ENCODE data around the gene IGIP. TPM values are rescaled to one million over a fixed set of nuclear protein-coding genes. Genes with fewer than 3 reads are reported as not detected.

Gene IGIP
- total and polyA plus RNA-seq, 2 donors from 2014 or later: 13.2 to 15.5 TPM

DNA sequence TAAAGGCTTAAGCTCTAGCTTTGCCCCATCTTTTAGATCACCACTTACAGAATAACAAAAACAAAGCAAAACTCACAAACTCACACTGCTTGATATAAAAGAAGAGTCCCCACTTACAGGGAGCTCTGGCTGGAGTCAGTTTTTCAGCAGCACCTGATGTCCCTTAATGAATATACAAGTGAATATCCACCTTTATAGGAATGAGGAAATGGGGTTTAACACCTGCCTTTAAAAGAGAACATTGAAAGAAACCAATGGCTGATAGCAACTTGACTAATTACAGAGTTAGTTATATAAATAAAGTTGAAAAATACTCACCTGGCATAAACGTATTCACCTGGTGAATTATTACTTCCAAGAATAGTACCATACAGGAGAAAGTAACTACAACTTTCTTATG, 32.6 kb upstream of the IGIP start:
- no peak overlapping the region for H3K27ac ChIP-seq (ENCODE audit: low read depth in 2 of 2, low read length in 2 of 2)
- no peak overlapping the region for H3K4me3 ChIP-seq (ENCODE audit: low read length in 3 of 3)
- no peak overlapping the region for H3K9ac ChIP-seq (ENCODE audit: low read length in 3 of 3)
- FAIRE-seq: no peak
- H3K9me3 ChIP-seq (ENCODE audit: control insufficient read depth in 2 of 3, insufficient read depth in 1 of 3, low read length in 3 of 3): peaks cover 0 to 6% (median 2%) of the 10 kb centered on the region in 3 donors
- H3K27me3 ChIP-seq (ENCODE audit: control insufficient read depth, insufficient read depth, low read length): no peaks in the 10 kb centered on the region
- intact Hi-C loops (cut with DNase I): no loop called here
- DNase-seq: no peak
- no peaks in the 10 kb centered on the region for H3K4me1 ChIP-seq (ENCODE audit: control insufficient read depth in 2 of 3, insufficient read depth in 2 of 3, low read depth in 1 of 3, low read length in 3 of 3)
- TF ChIP-seq, protein P1, sequence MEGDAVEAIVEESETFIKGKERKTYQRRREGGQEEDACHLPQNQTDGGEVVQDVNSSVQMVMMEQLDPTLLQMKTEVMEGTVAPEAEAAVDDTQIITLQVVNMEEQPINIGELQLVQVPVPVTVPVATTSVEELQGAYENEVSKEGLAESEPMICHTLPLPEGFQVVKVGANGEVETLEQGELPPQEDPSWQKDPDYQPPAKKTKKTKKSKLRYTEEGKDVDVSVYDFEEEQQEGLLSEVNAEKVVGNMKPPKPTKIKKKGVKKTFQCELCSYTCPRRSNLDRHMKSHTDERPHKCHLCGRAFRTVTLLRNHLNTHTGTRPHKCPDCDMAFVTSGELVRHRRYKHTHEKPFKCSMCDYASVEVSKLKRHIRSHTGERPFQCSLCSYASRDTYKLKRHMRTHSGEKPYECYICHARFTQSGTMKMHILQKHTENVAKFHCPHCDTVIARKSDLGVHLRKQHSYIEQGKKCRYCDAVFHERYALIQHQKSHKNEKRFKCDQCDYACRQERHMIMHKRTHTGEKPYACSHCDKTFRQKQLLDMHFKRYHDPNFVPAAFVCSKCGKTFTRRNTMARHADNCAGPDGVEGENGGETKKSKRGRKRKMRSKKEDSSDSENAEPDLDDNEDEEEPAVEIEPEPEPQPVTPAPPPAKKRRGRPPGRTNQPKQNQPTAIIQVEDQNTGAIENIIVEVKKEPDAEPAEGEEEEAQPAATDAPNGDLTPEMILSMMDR (IDR thresholded peaks at IDR 0.05; ENCODE audit: borderline replicate concordance, extremely low read depth, insufficient read depth): no peak
- H3K36me3 ChIP-seq (ENCODE audit: control insufficient read depth in 2 of 3, insufficient read depth in 3 of 3, low read length in 3 of 3): no peaks in the 10 kb centered on the region

DNA sequence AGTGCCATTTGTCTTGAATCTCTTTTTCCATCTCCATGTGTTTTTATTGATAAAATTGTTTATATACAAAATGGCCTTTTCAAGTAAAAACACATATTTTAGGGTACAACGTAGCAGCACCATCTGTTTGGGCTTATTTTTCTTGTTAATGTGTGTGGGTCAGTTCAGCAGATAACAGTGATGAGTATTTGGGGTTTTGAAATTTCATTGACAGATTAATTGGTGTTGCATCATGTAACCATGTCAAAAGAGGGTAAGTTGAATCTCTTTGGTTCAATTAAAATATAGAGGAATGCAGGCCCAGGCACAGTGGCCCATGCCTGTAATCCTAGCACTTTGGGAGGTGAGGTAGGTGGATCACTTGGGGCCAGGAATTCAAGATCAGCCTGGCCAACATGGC, 31.9 kb upstream of the IGIP start:
- H3K9me3 ChIP-seq (ENCODE audit: control insufficient read depth in 2 of 3, insufficient read depth in 1 of 3, low read length in 3 of 3): peaks cover 0 to 6% (median 2%) of the 10 kb centered on the region in 3 donors
- no peaks in the 10 kb centered on the region for H3K4me1 ChIP-seq (ENCODE audit: control insufficient read depth in 2 of 3, insufficient read depth in 2 of 3, low read depth in 1 of 3, low read length in 3 of 3)
- no peak overlapping the region for H3K4me3 ChIP-seq (ENCODE audit: low read length in 3 of 3)
- intact Hi-C loops (cut with DNase I): no loop called here
- DNase-seq (no peak), FAIRE-seq (no peak)
- H3K9ac ChIP-seq (ENCODE audit: low read length in 3 of 3): no peak overlapping the region
- TF ChIP-seq, protein P1 (IDR thresholded peaks at IDR 0.05; ENCODE audit: borderline replicate concordance, extremely low read depth, insufficient read depth): no peak
- no peaks in the 10 kb centered on the region for H3K27me3 ChIP-seq (ENCODE audit: control insufficient read depth, insufficient read depth, low read length)
- H3K36me3 ChIP-seq (ENCODE audit: control insufficient read depth in 2 of 3, insufficient read depth in 3 of 3, low read length in 3 of 3): no peaks in the 10 kb centered on the region
- no peak overlapping the region for H3K27ac ChIP-seq (ENCODE audit: low read depth in 2 of 2, low read length in 2 of 2)

DNA sequence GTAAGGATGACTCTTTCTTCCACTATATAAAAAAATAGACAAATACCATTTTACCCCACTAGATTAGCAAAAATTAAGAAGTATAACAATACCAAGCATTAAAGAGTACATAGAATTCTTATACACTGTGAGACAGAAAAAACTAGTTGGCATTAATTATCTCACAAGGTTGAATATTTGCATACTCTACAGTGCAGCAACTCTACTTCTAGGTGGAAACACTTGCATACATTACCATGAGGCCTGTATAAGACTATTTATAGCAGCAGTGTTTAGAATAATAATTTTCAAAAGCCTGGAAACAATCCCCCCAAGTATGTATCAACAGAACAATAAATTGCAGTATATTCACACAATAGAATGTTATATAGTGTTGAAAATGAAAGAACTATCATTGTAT, 30.8 kb upstream of the IGIP start:
- Histone ChIP-seq H3K4me1 (ENCODE audit: control insufficient read depth in 2 of 3, insufficient read depth in 2 of 3, low read depth in 1 of 3, low read length in 3 of 3) (no peaks in the 10 kb centered on the region), H3K9me3 (ENCODE audit: control insufficient read depth in 2 of 3, insufficient read depth in 1 of 3, low read length in 3 of 3) (peaks cover 0 to 3% (median 2%) of the 10 kb centered on the region in 3 donors), H3K27me3 (ENCODE audit: control insufficient read depth, insufficient read depth, low read length) (no peaks in the 10 kb centered on the region), H3K9ac (ENCODE audit: low read length in 3 of 3) (no peak overlapping the region), H3K27ac (ENCODE audit: low read depth in 2 of 2, low read length in 2 of 2) (no peak overlapping the region), H3K4me3 (ENCODE audit: low read length in 3 of 3) (no peak overlapping the region), H3K36me3 (ENCODE audit: control insufficient read depth in 2 of 3, insufficient read depth in 3 of 3, low read length in 3 of 3) (no peaks in the 10 kb centered on the region)
- DNase-seq: no peak
- no peak for FAIRE-seq
- intact Hi-C loops (cut with DNase I): no loop called here
- TF ChIP-seq, protein P1 (IDR thresholded peaks at IDR 0.05; ENCODE audit: borderline replicate concordance, extremely low read depth, insufficient read depth): no peak

DNA sequence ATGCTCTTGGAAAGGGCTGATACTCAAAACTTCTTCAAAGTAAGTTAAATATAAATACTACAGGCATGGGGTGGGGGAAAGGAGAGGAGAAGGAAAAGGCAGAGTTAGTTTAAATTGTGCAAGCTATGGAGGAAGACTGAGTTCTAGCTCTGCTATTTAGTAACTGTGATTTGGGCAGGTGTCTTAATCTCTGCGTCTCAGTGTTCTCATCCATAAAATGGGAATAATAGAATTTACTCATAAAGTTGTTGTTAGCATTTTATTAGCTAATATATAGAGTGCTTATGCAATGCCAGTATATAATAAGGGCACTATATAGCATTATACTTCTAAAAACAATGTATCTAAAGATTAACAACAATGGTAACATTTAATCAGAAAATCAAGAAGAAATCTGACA, 24.6 kb upstream of the IGIP start:
- H3K9ac ChIP-seq (ENCODE audit: low read length in 3 of 3): no peak overlapping the region
- no peaks in the 10 kb centered on the region for H3K4me1 ChIP-seq (ENCODE audit: control insufficient read depth in 2 of 3, insufficient read depth in 2 of 3, low read depth in 1 of 3, low read length in 3 of 3)
- DNase-seq (no peak), FAIRE-seq (no peak)
- H3K9me3 ChIP-seq (ENCODE audit: control insufficient read depth in 2 of 3, insufficient read depth in 1 of 3, low read length in 3 of 3): no peaks in the 10 kb centered on the region
- TF ChIP-seq, protein P1 (IDR thresholded peaks at IDR 0.05; ENCODE audit: borderline replicate concordance, extremely low read depth, insufficient read depth): no peak
- intact Hi-C loops (cut with DNase I): no loop called here
- H3K27me3 ChIP-seq (ENCODE audit: control insufficient read depth, insufficient read depth, low read length): peaks cover 7% of the 10 kb centered on the region
- H3K36me3 ChIP-seq (ENCODE audit: control insufficient read depth in 2 of 3, insufficient read depth in 3 of 3, low read length in 3 of 3): no peaks in the 10 kb centered on the region
- H3K27ac ChIP-seq (ENCODE audit: low read depth in 2 of 2, low read length in 2 of 2): no peak overlapping the region
- H3K4me3 ChIP-seq (ENCODE audit: low read length in 3 of 3): no peak overlapping the region
